Measurements from ENCODE around the gene PEPD.

The PEPD gene

DNA sequence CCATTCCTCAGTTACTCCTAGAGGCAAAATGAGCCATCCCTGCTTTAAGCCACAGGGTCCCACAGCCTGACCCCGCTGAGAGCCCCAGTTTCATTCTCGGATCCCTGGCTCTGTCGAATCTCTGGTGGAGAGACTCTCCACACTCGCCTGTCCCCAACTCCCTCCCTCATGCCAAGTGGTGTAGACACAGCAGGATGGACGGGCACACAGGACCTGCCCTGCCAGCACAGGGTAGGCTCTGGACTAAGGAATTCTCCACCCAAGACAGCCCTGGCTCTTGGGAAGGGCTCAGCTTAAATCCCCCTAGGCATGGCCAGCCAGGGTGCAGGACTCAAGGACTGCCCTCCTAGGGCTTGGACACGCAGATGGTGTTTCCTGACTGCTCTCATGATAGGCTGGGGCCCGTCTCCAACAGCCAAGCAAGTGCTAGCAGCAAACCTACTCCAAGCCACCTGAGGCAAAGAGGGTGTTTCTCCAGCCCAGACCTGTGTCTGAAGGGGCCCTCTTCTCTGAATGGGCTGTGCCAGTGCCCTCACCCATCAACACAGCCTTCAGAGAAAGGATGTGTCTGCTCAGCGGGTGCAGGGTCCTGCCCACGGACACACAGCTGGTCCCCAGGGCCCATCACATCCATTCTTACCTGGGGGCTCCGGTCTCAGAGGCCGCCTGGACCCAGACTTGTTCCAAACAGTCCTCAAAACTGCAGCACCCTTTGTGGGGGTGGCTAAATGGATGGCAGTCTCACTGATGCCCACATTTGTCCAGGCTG, 65.3 kb downstream of the PEPD start:
- H3K27ac ChIP-seq (ENCODE audit: low read depth, low read length) = no peak overlapping the region
- no peak overlapping the region for H3K9ac ChIP-seq (ENCODE audit: low read depth, low read length)
- no peaks in the 10 kb centered on the region for H3K27me3 ChIP-seq (ENCODE audit: control insufficient read depth, insufficient read depth, low read length)
- H3K4me1 ChIP-seq (ENCODE audit: control insufficient read depth, insufficient read depth, low read length) = no peaks in the 10 kb centered on the region
- peaks cover 4% of the 10 kb centered on the region; the same call in 1 of the 2 replicates for H3K36me3 ChIP-seq (ENCODE audit: control insufficient read depth, insufficient read depth, low read length)
- no peaks in the 10 kb centered on the region for H3K9me3 ChIP-seq (ENCODE audit: control insufficient read depth, insufficient read depth, low read length)
- H3K4me3 ChIP-seq (ENCODE audit: low read depth, low read length) = no peak overlapping the region

DNA sequence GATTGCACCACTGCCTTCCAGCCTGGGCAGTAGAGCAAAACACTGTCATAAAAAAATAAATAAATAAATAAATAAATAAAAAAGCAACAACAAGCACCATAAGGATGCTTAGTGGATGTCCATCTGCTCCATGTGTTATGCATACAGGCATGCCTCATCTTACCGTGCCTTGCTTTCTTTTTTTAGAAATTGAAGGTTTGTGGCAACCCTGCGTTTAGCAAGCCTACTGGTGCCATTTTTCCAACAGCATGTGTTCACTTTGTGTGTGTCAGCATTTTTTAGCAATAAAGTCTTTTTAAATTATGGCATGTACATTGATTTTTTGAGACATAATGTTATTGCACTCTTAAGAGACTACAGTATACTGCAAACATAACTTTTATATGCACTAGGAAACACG, 68.3 kb downstream of the PEPD start:
- H3K4me3 ChIP-seq (ENCODE audit: low read depth, low read length) = no peak overlapping the region
- H3K4me1 ChIP-seq (ENCODE audit: control insufficient read depth, insufficient read depth, low read length) = no peaks in the 10 kb centered on the region
- H3K27me3 ChIP-seq (ENCODE audit: control insufficient read depth, insufficient read depth, low read length) = no peaks in the 10 kb centered on the region
- H3K9ac ChIP-seq (ENCODE audit: low read depth, low read length) = no peak overlapping the region
- H3K27ac ChIP-seq (ENCODE audit: low read depth, low read length) = no peak overlapping the region
- H3K36me3 ChIP-seq (ENCODE audit: control insufficient read depth, insufficient read depth, low read length) = no peaks in the 10 kb centered on the region; the same call in 1 of the 2 replicates
- no peaks in the 10 kb centered on the region for H3K9me3 ChIP-seq (ENCODE audit: control insufficient read depth, insufficient read depth, low read length)

DNA sequence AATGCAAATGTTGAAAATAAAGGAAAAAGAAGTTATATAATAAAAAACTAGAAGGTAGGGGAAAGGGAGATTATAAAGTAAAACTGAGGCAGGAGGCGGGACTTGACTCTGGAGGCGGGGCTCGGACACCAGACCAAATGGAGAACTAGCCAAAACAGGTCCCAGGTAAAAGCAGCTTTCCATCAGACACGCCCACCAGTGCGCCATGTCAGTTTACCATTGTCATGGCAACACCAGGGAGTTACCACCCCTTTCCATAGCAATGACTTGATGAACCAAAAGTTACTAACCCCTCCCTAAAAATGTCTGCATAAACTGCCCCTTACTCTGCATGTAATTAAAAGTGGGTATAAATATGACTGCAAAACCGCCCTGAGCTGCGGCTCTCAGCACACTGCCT, 70.9 kb downstream of the PEPD start:
- Histone ChIP-seq H3K4me1 (ENCODE audit: control insufficient read depth, insufficient read depth, low read length) (no peaks in the 10 kb centered on the region), H3K27ac (ENCODE audit: low read depth, low read length) (no peak overlapping the region), H3K36me3 (ENCODE audit: control insufficient read depth, insufficient read depth, low read length) (no peaks in the 10 kb centered on the region; the same call in 1 of the 2 replicates), H3K4me3 (ENCODE audit: low read depth, low read length) (no peak overlapping the region), H3K27me3 (ENCODE audit: control insufficient read depth, insufficient read depth, low read length) (no peaks in the 10 kb centered on the region), H3K9ac (ENCODE audit: low read depth, low read length) (no peak overlapping the region), H3K9me3 (ENCODE audit: control insufficient read depth, insufficient read depth, low read length) (no peaks in the 10 kb centered on the region)

DNA sequence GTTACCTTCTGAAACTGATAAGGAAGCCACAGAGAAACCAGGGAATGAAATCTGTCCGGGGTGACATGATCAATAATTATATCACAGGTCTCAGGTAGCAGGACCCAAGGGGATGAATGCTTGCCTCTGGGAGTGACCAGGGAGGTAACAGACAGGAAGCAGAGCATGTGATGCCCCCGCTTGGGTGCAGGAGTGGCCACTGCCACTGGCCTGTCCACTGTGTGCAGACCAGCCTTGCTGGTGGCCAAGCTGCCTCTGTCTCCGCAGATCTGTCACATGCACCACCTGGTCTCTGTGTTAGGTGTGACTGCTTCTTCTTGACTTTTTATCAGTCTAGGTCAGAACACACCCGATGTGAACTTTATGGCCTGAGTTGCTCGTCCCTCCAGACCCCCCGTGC, 71.8 kb downstream of the PEPD start:
- Histone ChIP-seq H3K27ac (ENCODE audit: low read depth, low read length) (no peak overlapping the region), H3K36me3 (ENCODE audit: control insufficient read depth, insufficient read depth, low read length) (no peaks in the 10 kb centered on the region; the same call in 1 of the 2 replicates), H3K27me3 (ENCODE audit: control insufficient read depth, insufficient read depth, low read length) (no peaks in the 10 kb centered on the region), H3K9me3 (ENCODE audit: control insufficient read depth, insufficient read depth, low read length) (no peaks in the 10 kb centered on the region), H3K4me3 (ENCODE audit: low read depth, low read length) (no peak overlapping the region), H3K9ac (ENCODE audit: low read depth, low read length) (no peak overlapping the region), H3K4me1 (ENCODE audit: control insufficient read depth, insufficient read depth, low read length) (no peaks in the 10 kb centered on the region)

DNA sequence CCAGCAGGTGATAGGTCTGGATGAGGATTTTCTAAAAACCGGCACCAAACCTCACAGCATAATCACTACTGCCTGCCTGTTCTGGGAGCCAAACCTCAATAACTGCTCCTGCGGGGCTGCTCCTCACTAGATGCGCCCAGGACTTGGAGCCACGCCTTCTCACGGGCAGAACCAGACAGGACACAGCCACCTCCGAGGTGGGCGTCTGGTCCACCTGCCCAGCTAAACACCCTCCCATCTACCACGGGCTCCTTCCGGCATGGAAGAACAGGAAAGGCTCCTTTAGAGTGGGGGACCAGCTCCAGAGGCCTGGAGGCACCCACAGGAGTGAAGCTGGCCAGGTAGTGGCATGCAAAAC, 73.5 kb downstream of the PEPD start:
- no peaks in the 10 kb centered on the region for H3K9me3 ChIP-seq (ENCODE audit: control insufficient read depth, insufficient read depth, low read length)
- H3K4me1 ChIP-seq (ENCODE audit: control insufficient read depth, insufficient read depth, low read length) = no peaks in the 10 kb centered on the region
- H3K9ac ChIP-seq (ENCODE audit: low read depth, low read length) = no peak overlapping the region
- no peaks in the 10 kb centered on the region for H3K27me3 ChIP-seq (ENCODE audit: control insufficient read depth, insufficient read depth, low read length)
- H3K4me3 ChIP-seq (ENCODE audit: low read depth, low read length) = no peak overlapping the region
- peaks cover 5% of the 10 kb centered on the region; the same call in 1 of the 2 replicates for H3K36me3 ChIP-seq (ENCODE audit: control insufficient read depth, insufficient read depth, low read length)
- H3K27ac ChIP-seq (ENCODE audit: low read depth, low read length) = no peak overlapping the region

DNA sequence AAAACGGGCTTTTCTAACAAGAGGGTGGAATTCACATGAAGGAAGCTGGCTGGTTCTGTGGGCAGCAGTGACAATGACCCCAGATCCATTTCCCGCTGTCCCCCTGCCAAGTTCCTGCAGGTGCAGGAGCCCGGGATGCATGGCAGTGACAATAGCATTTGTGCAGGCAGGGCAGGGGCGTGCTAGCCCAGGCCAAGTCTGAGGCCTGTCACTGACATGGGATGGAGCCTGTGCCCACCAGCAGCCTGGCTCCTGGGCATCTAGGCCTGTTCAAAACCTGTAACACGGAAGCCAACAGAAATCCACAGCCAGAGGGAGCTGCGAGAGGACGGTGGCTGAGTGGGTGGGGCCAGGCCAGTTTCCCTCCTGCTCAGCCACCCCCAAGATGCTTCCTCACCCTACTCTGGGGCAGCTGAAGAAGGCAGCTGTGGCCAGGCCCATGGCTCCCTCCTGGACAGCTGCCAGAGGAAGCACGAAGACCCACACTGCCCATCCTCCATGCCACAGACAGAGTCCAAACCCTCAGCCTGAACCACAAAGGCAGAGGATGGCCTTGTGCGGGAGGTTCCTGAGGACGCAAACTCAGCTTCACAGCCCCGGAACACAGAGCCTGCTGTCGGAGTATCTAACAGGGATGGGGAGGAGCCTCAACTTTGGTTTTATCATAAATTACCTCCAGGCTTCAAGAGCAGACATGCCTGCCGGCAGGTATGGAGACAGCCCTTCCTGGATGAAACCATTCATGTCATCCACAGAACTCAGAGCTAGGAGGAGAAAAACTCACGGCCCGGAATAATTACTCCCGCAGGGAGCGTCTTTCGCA, 74.0 kb downstream of the PEPD start:
- no peak overlapping the region for H3K27ac ChIP-seq (ENCODE audit: low read depth, low read length)
- H3K9ac ChIP-seq (ENCODE audit: low read depth, low read length) = no peak overlapping the region
- H3K4me1 ChIP-seq (ENCODE audit: control insufficient read depth, insufficient read depth, low read length) = no peaks in the 10 kb centered on the region
- no peak overlapping the region for H3K4me3 ChIP-seq (ENCODE audit: low read depth, low read length)
- no peaks in the 10 kb centered on the region for H3K9me3 ChIP-seq (ENCODE audit: control insufficient read depth, insufficient read depth, low read length)
- no peaks in the 10 kb centered on the region for H3K27me3 ChIP-seq (ENCODE audit: control insufficient read depth, insufficient read depth, low read length)
- peaks cover 5% of the 10 kb centered on the region; the same call in 1 of the 2 replicates for H3K36me3 ChIP-seq (ENCODE audit: control insufficient read depth, insufficient read depth, low read length)

DNA sequence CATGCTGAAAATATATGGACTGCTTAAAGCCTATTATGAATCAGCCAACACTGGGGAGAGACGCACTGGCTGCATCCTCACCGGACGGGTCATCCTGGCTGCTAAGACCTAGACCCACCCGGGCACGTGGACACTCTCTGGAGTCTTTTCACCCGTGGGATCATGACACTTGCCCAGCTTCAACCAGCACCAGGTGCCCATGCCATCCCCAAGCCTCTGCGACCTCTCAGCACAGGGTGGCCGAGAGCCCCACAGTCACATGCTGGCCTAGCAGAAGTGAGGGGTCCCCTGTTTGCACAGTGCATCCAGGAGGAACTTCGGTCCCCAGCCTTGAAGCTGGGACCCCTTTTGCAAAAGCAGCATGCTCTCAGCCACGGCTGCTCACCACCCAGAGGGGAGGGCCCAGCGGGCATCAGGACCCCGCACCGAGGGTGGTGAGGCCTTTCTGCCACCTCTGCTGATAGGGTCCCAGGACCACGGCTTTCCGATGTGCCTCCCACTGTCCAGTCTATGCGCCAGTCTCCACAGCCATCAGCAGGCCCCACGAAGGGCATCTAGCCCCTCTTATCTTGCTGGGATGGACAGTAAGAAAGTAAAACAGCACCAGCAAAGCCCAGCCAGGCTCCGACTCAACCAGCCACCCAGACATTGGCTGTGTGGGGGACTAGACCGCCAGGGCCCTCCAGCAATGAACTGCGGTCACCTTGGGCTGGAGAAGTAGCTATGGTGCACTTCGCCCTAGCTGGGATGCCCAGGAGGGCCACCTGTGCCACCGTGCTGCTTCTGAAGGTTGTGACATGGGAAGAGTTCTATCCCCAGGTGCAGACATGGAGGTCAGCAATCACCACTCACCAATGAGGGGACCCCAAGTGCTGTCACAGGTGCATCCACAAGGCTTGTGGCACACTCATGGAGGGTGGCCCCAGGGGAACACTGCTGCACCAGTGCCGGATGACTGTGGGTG, 75.0 kb downstream of the PEPD start:
- Histone ChIP-seq H3K9ac (ENCODE audit: low read depth, low read length) (no peak overlapping the region), H3K36me3 (ENCODE audit: control insufficient read depth, insufficient read depth, low read length) (peaks cover 5% of the 10 kb centered on the region; the same call in 1 of the 2 replicates), H3K9me3 (ENCODE audit: control insufficient read depth, insufficient read depth, low read length) (no peaks in the 10 kb centered on the region), H3K27ac (ENCODE audit: low read depth, low read length) (no peak overlapping the region), H3K27me3 (ENCODE audit: control insufficient read depth, insufficient read depth, low read length) (no peaks in the 10 kb centered on the region), H3K4me1 (ENCODE audit: control insufficient read depth, insufficient read depth, low read length) (no peaks in the 10 kb centered on the region), H3K4me3 (ENCODE audit: low read depth, low read length) (no peak overlapping the region)

DNA sequence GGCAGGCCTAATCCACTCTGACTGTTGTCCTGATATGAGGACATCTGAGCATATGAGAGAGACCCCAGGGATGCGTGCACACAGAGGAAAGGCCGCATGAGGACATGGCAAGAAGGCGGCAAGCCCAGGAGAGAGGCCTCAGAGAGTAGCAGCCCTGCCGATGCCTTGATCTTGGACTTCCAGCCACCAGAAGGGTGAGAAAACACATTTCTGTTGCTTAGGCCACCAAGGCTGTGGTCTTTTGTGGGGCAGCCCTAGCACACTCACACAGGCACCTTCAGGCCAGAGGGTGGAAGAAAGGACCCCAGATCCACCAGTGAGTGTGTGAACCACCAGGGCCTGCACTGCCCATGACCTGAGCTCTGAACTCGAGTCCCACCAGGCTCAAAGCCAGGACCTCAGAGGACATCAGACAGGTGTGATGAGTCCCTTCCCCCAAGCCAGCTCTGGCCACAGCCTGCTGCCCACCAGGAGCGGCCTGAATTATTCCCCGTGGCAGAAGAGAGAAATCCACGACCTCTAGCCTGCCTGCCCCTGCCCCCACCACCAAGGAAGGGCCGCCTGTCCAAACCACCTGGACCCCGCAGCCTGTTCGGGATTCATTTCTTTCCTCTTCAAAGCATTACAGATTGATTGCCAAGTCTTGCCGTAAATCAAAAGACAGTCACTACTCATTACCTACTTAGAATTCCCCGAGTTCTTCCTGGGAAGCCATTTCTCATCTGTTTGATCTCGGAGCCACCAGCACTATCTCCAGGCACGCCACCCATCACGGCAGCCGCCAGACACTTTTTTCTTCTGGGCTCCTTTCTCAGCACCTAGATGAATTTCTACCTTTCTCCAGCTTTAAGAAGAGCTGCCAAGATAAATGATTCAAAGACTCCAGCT, 75.9 kb downstream of the PEPD start:
- Histone ChIP-seq H3K27me3 (ENCODE audit: control insufficient read depth, insufficient read depth, low read length) (no peaks in the 10 kb centered on the region), H3K9ac (ENCODE audit: low read depth, low read length) (no peak overlapping the region), H3K36me3 (ENCODE audit: control insufficient read depth, insufficient read depth, low read length) (peaks cover 5% of the 10 kb centered on the region; the same call in 1 of the 2 replicates), H3K4me3 (ENCODE audit: low read depth, low read length) (no peak overlapping the region), H3K27ac (ENCODE audit: low read depth, low read length) (no peak overlapping the region), H3K9me3 (ENCODE audit: control insufficient read depth, insufficient read depth, low read length) (no peaks in the 10 kb centered on the region), H3K4me1 (ENCODE audit: control insufficient read depth, insufficient read depth, low read length) (no peaks in the 10 kb centered on the region)

DNA sequence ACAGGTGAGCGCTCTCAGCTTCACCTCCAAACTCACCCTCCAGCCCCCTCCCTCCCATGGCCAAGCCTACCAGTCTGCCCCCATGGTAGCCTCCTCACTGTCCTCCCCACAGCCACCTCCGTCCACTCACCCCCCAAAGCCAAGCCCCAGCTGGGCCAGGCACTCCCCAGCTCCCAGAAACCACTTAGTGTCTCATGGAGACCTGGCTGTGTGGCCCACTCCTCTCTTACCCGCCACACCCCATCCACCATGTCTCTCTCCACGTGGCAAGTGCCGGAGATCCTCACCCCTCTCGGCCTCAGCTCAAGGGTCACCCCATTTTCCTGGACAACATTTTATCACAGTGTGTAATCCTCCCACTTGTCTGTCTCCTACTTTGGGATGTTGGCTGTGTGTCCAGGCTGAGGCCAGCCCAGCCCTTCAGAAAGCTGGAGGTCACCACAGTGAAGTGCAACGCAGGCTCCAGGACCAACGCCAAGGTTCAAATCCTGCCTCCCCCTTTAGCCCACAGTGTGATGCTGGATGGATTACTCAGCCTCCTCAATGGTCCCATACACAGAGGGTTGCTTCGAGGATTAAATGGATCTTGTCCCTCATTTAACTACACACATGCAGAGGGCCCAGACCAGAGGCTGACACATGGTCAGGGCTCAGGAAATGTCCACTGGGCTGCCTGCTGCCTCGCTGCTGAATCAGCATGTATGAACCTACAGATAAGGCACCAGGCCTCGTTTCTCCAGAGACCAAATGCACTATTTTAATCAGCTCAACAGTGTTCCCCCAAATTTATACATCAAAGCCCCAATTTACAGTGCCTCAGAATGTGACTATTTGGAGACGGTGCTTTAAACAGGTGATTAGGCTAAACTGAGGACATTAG, 76.8 kb downstream of the PEPD start:
- Histone ChIP-seq H3K9ac (ENCODE audit: low read depth, low read length) (no peak overlapping the region), H3K9me3 (ENCODE audit: control insufficient read depth, insufficient read depth, low read length) (no peaks in the 10 kb centered on the region), H3K27me3 (ENCODE audit: control insufficient read depth, insufficient read depth, low read length) (no peaks in the 10 kb centered on the region), H3K4me1 (ENCODE audit: control insufficient read depth, insufficient read depth, low read length) (no peaks in the 10 kb centered on the region), H3K4me3 (ENCODE audit: low read depth, low read length) (no peak overlapping the region), H3K36me3 (ENCODE audit: control insufficient read depth, insufficient read depth, low read length) (peaks cover 5% of the 10 kb centered on the region; the same call in 1 of the 2 replicates), H3K27ac (ENCODE audit: low read depth, low read length) (no peak overlapping the region)
